HG03439 (cell line): ENCODE results near the gene SEC14L5.

Experiments used
- ATAC-seq: cut with Tn5 transposase; IDR thresholded peaks from one replicate; pipeline ENCODE4 v1.9.1; 2021; ENCODE audit warnings: mild to moderate bottlenecking, moderate library complexity; ENCODE audit not compliant: unreplicated experiment

Gene SEC14L5

DNA sequence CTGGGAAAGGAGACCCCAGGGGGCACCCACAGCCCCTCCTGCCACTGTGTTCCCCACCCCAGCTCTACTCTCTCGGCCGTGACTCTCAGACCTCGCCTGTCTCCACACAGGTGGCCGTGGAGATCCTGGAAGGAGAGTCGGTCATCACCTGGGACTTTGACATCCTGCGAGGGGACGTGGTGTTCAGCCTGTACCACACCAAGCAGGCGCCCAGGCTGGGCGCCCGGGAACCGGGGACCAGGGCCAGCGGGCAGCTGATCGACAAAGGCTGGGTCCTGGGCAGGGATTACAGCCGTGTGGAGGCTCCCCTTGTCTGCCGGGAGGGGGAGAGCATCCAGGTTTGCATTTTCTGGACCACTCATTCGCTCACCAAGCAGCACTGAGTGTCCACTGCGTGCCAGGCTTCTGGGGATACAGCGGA is 50.2 kb downstream of the SEC14L5 start:
- no peak for ATAC-seq

DNA sequence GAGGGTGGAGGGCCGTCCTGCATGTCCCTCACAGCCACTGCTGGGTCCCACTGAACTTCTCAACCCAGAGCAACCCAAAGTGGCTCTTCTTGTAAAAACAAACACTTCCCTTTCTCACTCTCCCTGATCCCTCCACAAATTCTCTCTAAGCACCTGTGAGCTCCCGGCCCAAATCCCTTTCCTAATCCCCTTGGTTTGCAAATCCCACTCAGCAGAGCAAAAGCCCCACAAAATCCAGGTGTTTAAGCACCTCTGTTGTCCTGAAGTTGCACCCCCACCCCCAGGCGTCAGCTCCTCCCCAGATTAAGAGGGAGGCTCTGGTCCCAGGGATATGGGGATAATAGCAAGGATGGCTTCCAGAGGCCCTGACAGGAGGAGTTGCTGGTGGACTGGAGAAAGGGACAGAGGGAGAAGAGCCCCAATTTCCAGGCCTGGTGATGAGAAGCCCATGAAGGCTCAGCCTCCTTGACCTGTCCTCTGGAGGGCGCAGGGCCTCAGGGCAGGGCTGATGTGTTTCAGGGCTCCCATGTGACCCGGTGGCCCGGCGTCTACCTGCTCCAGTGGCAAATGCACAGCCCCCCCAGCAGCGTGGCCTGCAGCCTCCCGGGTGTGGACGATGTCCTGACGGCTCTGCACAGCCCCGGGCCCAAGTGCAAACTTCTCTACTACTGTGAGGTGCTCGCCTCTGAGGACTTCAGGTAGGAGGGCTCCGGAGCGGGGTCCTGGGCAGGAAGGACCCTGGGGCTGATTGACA is 52.6 kb downstream of the SEC14L5 start:
- no peak for ATAC-seq

DNA sequence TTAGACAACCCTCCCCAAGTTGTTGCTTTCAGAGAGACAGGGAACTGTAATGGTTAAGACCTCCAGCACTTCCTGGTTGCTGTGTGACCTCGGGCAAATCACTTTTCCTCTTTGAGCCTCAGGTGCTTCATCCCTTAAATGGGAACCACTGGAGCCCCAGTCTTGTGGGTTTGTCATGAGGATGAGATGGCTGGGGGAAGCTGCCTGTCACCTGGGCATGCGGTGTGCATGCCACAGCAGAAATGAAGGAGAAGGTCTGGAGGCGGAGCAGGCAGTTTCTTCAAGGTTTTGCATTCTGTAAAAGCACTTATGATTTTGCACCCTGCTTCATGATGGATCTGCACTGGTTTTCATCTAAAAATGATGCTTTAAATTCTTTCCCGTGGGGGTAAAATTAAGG is 53.5 kb downstream of the SEC14L5 start:
- ATAC-seq: no peak

DNA sequence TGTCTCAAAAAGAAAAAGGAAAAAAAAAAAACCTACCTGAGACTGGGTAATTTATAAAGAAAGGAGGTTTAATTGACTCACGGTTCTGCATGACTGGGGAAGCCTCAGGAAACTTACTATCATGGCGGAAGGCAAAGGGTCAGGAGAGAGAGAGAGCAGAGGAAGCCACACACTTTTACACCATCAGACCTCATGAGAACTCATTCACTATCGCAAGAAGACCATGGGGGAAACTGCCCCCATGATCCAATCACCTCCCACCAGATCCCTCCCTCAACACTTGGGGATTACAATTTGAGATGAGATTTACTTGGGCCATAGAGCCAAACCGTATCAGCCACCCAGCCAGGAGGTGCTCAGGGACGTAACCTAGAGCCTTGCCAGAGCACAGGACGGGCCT is 54.8 kb downstream of the SEC14L5 start:
- ATAC-seq: no peak

DNA sequence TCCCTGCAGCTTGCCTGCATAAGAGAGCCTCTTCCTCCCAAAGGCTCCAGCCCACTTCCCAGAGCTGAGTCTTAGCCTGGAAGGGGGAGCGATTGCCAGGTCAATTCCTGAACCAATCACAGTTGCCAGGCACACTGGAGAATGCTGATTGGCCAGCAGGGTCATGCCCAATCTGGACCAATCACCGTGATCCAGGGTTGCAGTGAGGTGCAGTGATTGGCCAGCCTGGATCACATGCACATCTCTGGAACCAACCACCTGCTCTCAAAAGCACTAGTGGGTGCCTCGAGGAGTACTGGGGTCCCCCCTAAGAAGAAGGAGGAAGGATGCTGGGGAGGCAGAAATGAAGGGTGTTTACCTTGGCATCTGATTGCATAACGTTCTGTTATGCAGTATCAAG is 57.2 kb downstream of the SEC14L5 start:
- ATAC-seq: no peak

DNA sequence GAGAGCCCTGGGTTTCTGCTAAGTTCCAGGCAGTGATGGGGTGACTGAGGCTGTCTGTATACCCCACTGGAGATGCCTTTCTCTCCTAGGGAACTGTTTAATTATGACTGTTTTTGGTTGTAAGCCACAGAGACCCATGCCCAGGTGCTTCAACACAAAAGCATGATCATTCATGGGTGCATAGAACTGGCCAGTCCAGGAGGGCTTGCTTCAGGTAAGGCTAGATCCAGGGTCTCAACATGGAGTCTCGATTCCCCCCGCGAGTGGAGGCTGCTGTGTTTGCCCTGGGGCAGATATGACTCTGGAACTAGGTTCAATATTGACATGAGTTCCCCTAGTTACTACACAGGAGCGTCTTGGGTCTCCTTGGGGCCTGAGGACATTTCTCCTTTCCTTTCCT is 57.8 kb downstream of the SEC14L5 start:
- no peak for ATAC-seq

DNA sequence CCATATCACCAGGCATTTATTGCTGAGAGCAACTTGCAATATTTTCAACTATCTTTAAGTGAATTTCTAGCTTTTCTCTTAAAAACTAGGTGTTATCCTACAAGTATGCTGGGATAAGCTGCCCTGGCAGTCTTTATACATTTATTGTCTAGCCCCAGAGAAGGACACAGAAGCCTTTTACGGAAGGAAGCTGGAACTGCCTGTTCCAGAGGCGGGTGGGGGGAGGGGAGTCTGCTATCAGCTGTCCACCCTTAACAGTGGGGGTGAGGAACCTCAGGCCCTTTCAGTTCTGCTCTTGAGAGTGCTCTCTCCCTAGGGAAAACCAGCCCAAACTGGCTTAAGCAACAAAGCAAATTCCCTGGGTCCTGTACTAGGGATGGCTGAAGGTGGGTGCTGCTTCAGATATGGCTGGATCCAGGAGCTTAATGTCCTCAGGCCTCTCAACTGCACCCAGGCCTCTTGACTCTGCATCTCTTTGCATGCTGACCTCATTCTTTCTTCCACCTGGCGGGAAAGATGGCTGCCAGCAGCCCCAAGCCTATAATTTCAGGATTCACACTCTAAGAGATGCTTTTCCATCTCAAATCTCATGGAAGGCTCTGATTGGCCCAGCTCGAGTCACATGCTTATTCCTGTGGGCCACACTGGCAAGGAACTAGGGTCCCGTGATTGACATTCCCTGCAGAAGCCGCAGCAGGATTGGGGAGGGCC is 59.0 kb downstream of the SEC14L5 start:
- no peak for ATAC-seq

DNA sequence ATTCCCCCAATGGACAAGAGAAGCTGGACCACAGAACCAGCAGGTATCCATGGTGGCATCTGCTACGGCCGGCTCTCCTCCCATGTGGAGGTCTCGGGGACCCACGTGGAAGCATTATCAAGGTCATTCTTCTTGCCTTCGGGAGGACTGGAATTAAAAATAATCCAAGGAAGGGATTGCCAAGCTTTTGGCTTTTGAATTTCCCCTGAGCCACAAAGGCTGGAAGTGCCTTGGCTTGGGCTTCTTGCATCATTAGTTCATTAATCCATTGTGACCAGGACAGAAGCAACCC is 59.5 kb downstream of the SEC14L5 start:
- no peak for ATAC-seq

DNA sequence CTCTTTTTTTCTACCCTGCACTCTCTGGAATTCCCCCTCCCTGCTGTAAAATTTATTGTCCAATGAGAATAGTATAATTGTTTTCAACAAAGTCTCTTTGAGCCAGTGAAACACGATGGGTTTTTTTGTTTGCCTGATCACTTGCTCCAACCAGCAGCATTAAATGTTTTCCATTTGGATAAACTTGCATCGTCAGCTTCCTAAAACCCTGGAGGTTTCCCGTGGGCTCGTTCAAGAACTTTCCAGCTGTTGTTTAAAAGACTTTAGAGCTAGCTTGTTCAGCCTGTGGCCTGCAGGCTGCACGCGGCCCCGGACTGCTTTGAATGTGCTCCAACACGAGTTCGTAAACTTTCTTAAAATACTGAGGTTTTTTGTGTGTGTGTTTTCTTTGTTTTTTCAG is 60.7 kb downstream of the SEC14L5 start:
- no peak for ATAC-seq

DNA sequence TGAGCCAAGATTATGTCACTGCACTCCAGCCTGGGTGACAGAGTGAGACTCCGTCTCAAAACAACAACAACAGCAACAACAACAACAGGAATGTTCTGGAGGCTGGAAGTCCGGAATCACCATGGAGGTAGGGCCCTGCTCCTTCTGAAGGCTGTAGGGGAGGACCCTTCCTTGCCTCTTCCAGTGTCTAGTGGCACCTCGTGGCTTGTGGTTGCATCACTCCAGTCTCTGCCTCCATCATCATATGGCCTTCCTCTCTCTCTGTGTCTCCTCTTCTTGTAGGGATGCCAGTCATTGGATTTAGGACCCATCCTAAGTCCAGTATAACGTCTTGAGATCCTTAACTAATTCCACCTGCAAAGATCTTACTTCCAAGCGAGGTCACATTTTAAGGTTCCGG is 61.6 kb downstream of the SEC14L5 start:
- no peak for ATAC-seq

DNA sequence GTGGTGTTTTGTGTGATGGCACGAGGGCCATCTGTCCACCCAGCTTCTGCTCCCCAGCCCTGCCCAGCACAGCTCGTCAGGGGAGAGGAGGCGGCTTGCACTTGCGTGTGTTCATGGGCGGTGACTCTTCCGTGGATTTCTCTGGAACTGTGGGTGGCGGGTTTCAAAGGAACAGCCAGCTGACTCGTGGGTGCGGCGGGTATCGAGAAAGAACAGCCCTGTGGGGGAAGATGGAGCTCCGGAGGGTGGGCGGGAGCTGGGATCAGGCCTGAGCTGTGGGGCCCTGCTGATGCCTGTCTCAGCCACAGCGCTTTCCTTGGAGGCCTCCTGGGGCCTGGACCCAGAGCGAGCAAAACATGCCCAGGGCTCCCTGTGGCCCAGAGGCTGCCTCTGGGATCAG is 62.4 kb downstream of the SEC14L5 start:
- no peak for ATAC-seq

DNA sequence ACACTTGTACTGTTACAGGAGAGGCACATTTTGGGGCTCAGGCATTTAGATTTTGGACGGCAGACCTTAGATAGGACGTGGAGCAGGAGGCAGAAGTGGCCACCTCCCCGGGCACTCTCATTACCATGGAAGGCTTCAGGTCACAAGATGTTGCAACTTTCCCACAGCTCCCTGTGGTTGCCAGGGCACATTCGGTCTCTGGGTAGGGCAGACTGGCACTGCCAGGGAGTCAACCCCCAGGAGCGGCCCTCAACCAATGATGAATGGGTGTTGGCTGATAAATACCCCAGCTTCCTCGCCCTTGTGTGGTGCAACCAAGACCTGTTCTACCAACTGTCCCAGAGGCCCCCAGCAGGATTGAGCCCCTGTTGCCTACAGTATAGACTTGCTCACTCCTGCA is 64.4 kb downstream of the SEC14L5 start:
- no peak for ATAC-seq

DNA sequence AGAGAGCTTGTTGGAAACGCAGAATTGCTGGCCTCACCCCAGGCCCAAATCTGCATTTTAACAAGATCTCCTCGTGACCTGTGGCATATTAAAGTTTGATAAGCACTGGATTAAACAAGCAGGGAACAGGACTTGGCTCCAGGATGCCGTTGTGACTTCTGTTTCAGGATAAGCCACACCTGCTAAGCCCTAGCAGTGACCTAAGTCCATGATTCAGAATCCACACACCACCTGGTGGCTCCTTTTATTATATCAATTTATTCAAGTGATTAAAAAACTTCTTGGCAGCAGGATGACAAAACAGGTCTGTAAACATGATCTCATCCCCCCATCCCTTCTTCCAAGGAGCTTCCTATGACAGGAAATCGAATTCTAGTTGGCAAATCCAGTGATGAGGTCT is 66.5 kb downstream of the SEC14L5 start:
- ATAC-seq: no peak

DNA sequence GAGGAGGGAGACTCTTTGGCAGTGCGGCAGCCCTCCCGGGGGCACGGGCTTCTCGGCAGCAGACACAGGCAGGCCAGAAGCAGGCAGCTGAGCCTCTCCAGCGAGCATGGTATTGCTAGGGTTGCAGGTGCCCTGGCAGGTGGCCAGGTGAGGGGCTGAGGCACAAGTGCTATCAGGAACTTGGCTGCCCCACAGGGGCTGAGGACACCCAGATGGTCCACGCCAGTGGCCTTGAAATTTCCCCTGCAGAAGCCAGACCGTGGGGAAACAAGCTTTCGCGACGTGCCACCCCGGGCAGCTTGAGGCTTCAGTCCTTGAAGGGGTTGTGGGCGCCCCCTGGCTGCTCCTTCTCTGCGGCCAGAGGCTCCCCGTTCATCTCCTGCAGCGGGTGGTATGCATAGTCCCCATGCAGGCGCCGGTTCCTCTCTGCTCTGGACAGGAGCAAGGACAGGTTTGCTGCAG is 67.1 kb downstream of the SEC14L5 start:
- no peak for ATAC-seq

DNA sequence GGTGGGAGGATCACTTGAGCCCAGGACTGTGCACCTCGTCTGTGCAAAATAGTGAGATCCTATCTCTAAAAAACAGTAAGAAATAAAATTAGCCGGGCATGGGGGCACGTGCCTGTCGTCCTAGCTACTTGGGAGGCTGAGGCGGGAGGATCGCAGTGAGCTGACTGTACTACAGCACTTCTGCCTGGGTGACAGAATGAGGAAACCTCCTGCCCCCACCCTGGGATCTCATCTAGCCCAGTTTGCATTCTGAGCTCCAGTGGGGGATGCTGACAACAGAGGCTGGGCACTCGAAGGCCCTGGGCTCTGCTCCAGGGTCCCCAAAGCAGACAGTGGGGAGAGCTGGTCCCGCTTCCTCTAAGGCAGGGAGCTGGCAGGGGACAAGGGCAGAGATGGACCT is 68.5 kb downstream of the SEC14L5 start:
- ATAC-seq: no peak

DNA sequence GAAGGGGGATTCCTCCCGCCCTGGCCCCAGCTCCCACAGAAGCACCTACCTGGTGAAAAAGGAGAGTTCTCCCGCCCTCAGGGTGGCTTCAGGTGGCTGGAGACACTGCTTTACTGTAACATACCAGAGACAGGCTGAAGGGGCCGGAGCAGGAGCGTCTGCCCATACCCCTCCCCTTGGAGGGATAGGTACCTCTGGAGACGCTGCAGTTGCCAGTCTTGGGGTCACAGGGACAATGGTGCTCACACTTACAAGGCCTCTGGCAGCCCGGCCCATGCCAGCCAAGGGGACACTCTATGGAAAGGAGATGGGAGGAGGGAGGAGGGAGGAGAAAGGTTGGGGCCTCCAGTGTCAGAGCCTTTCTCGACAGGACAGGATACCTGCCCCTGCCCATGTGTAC is 69.0 kb downstream of the SEC14L5 start:
- no peak for ATAC-seq

DNA sequence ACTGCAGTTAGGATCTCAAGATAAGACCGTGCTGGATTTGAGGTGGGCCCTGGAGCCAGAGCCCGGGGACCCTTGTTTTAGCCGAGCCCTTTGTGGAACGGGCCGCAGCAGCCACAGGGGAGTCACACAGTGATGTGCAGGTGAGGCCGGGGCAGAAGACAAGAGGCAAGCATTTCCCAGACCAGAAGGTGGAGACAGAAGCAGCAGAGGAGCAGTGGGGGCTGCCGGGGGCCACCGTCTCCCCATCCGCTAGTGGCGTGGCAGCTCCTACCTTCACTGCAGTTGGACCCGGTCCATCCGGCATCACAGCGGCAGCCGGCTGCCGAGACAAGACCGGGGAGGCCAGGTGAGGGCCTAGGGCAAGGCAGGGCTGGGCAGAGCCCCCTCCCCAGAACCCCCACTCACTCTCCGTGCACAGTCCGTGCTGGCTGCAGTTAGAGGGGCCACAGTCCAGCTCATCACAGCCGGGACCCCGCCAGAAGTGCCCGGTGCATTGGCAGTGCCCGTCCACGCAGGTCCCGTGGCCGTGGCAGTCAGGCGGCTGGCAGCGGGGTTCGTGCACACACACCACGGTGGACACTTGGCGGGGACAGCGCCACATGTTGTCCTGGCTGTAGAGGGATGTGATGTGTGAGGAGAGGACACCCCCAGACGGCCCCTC is 69.6 kb downstream of the SEC14L5 start:
- ATAC-seq: no peak

DNA sequence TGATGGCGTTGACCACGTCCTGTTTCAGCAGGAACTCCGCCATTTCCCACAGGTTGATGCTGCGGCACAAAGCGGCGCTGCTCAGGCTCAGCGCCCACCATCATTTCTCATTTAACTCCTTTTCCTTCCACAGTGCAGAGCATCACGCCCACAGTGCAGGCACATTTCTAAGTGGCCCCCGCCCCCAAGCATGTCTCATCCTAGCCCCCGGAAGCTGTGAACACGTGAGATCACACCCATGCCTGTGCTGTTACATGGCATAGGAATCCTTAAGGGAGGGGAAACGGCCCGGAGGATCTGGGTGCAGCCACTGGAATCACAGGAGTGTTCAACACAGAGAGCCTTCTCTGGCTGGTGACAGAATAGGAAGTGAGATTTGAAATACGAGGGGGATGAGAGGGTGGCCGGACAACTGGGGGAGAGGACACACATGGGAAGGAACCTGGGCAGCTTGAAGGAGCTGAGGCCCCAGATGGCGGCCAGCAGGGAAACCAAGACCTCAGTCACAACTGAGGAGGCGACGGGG is 70.9 kb downstream of the SEC14L5 start:
- ATAC-seq: no peak

DNA sequence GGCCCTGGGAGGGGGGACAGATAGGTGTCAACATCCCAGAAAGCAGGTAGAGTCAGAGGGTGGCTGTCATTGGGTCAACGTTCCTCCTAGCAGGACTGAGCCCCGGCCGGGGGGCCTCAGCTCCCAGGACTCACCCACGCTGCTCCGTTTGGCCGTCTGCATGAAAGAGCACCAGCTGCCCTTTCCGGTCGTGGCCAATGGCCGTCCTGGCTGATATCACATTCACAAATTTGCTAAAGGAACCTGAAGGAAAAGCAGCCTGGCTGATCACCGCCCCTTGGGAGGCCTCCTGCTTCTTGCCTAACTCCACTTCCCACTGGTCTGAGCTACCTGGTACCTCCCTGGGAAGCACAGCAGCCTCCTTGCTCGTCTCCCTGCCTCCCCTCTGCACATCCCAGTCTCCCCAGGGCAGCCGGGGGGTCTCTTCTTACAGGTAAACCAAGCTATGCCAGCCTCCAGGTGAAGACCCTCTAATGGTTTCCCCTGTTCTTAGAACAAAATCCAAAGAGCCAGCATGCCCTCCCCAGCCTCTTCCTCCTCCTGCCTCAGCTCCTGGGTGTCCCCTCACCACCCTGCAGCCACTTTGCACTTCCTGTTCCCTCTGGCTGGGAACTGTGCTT is 72.2 kb downstream of the SEC14L5 start:
- ATAC-seq: no peak

DNA sequence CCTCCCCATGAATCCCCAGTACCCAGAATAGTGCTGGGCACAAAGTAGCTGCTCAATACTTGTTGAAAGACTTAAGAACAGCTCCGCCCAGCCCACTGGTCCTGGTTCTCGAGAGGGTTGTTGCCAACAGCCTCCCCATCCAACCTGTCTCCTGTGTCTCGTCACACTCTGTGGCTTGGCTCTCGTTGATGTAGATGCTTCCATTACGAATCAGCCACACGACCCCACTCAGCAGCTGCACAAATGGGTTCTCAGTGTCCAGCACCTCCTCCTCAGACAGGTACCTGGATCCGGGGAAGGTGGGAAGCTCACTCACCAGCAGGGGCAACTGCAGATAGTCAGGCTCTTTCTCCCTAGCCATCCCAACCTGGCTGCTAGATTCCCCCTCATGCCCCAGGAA is 73.5 kb downstream of the SEC14L5 start:
- no peak for ATAC-seq

DNA sequence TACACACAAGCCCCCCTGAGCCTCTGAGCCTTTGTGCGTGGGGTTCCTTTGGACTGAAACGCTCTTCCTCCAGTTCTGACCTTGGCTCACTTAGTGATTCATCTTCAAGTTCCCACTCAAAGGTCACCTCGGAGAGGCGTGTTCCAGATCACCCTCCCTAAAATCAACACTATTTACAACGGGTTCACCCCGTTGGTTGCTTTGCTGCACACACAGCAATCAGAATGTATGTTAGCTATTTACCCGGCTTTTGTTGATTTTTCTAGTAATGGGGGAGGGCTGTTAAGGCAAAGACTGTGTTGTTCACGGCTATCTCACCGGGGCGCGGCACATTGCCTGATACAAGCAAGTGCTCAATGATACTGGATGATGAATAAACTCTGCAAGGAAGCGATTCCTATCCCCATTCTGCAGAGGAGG is 74.6 kb downstream of the SEC14L5 start:
- ATAC-seq: no peak
